ENCODE results near the gene SAMD13.

DNA sequence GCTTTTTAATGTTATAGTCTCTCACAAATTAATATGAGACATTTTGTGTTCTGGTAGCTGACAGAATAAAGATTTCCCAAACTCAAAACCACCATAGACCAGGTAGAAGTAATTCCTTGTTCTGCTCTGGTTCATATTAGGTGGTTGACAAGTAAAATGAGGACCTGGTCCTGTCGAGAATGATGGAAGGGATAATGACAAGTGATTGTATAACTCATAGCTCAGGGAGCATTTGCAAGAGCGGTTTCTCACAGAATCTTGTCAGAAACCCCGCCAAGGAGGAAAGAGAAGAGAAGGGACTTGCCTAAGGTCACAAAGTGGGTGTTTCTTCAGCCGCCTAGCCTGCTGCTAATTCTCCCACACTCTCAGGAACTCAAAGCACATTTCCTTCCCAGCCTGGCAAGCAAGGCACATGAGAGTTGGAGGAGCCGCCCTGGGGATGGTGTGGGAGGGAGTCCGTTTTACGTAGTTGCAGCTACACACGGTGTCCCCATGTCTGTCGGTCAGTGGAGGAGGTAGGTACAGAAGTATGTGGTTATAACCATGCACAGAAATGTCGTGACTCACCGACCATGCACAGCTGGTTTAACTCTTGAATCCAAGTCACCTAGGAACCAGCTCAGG is 46.5 kb downstream of the SAMD13 start:
- TF ChIP-seq, protein P1, sequence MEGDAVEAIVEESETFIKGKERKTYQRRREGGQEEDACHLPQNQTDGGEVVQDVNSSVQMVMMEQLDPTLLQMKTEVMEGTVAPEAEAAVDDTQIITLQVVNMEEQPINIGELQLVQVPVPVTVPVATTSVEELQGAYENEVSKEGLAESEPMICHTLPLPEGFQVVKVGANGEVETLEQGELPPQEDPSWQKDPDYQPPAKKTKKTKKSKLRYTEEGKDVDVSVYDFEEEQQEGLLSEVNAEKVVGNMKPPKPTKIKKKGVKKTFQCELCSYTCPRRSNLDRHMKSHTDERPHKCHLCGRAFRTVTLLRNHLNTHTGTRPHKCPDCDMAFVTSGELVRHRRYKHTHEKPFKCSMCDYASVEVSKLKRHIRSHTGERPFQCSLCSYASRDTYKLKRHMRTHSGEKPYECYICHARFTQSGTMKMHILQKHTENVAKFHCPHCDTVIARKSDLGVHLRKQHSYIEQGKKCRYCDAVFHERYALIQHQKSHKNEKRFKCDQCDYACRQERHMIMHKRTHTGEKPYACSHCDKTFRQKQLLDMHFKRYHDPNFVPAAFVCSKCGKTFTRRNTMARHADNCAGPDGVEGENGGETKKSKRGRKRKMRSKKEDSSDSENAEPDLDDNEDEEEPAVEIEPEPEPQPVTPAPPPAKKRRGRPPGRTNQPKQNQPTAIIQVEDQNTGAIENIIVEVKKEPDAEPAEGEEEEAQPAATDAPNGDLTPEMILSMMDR (IDR thresholded peaks at IDR 0.05; ENCODE audit: insufficient read depth, low read length, poor library complexity, severe bottlenecking): no peak
- TF ChIP-seq EZH2phosphoT487 (conservative IDR thresholded peaks at IDR 0.05; ENCODE audit: low read length): no peak

Measured in SU-DHL-6 (cell line).